Ishikawa (cell line): ENCODE data around the gene CSNK1G1.

ENCODE experiments used
- CEBPB ChIP-seq: IDR thresholded peaks from 2 replicates; pipeline ENCODE4 v1.6.1; 2012
- EGR1 ChIP-seq: IDR thresholded peaks from 2 replicates; pipeline ENCODE4 v1.6.1; 2012
- EP300 ChIP-seq: IDR thresholded peaks from 2 replicates; pipeline ENCODE4 v1.6.1; 2012; ENCODE audit warnings: borderline replicate concordance
- RAD21 ChIP-seq: IDR thresholded peaks from 2 replicates; pipeline ENCODE4 v1.6.1; 2012; ENCODE audit warnings: low read depth
- TAF1 ChIP-seq: IDR thresholded peaks from 2 replicates; pipeline ENCODE4 v1.6.1; 2012; ENCODE audit warnings: low read depth, mild to moderate bottlenecking
- YY1 ChIP-seq: IDR thresholded peaks from 2 replicates; pipeline ENCODE4 v1.6.1; 2012; ENCODE audit warnings: low read depth
- TF ChIP-seq, protein P1 (sequence below): IDR thresholded peaks from 2 replicates; pipeline ENCODE4 v1.6.1; 2012; ENCODE audit warnings: low read depth, mild to moderate bottlenecking
- TF ChIP-seq, protein P2 (sequence below): IDR thresholded peaks from 2 replicates; pipeline ENCODE4 v1.6.1; 2012

DNA sequence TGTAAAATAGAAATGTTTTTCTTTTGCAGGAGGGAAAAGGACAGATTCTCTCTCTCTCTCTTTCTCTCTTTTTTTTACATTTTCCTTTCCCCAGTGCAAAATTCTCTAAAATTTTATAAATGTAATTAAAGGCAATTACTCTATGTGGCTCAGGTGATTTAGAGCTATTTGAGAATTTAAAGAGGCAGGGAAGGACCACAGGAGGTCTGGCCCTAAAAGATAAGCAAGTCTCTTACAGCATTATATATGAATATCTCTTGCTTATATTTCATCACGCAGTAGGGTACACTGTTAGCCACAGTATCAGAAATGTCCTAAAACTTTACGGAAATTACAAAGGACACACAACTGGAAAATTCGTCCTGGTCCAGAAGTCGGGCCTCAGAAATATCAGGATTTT is 122.7 kb downstream of the CSNK1G1 start:
- no peak for TF ChIP-seq RAD21
- TF ChIP-seq EP300, result no peak
- TF ChIP-seq, protein P1, sequence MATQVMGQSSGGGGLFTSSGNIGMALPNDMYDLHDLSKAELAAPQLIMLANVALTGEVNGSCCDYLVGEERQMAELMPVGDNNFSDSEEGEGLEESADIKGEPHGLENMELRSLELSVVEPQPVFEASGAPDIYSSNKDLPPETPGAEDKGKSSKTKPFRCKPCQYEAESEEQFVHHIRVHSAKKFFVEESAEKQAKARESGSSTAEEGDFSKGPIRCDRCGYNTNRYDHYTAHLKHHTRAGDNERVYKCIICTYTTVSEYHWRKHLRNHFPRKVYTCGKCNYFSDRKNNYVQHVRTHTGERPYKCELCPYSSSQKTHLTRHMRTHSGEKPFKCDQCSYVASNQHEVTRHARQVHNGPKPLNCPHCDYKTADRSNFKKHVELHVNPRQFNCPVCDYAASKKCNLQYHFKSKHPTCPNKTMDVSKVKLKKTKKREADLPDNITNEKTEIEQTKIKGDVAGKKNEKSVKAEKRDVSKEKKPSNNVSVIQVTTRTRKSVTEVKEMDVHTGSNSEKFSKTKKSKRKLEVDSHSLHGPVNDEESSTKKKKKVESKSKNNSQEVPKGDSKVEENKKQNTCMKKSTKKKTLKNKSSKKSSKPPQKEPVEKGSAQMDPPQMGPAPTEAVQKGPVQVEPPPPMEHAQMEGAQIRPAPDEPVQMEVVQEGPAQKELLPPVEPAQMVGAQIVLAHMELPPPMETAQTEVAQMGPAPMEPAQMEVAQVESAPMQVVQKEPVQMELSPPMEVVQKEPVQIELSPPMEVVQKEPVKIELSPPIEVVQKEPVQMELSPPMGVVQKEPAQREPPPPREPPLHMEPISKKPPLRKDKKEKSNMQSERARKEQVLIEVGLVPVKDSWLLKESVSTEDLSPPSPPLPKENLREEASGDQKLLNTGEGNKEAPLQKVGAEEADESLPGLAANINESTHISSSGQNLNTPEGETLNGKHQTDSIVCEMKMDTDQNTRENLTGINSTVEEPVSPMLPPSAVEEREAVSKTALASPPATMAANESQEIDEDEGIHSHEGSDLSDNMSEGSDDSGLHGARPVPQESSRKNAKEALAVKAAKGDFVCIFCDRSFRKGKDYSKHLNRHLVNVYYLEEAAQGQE, result no peak
- TF ChIP-seq YY1, result no peak
- TF ChIP-seq TAF1, result no peak
- no peak for TF ChIP-seq CEBPB
- TF ChIP-seq, protein P2, sequence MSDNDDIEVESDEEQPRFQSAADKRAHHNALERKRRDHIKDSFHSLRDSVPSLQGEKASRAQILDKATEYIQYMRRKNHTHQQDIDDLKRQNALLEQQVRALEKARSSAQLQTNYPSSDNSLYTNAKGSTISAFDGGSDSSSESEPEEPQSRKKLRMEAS, result no peak
- no peak for TF ChIP-seq EGR1
